Mesenchymal stem cell (in vitro differentiated cells and primary cell): ENCODE data around the gene PLEKHO2.

Source experiments
- DNase-seq: peaks from one replicate; pipeline ENCODE4 v3.0.0-alpha.2; 2013
- H2AFZ ChIP-seq: one replicate; pipeline ENCODE4 v1.6.1; 2013; ENCODE audit warnings: low read depth, mild to moderate bottlenecking, control low read depth, inconsistent platforms, low read length, moderate library complexity
- H2AK5ac ChIP-seq: 2 replicates; pipeline ENCODE4 v1.6.1; 2013; ENCODE audit warnings: low read length, moderate library complexity, mild to moderate bottlenecking, inconsistent platforms; ENCODE audit not compliant: severe bottlenecking
- H2BK120ac ChIP-seq: one replicate; pipeline ENCODE4 v1.6.1; 2013; ENCODE audit warnings: low read depth, mild to moderate bottlenecking, inconsistent platforms, low read length, moderate library complexity
- H2BK12ac ChIP-seq, 2 experiments: one replicate each; pipeline ENCODE4 v1.6.1; 2013; ENCODE audit warnings: inconsistent platforms in 2 of 2, low read length in 2 of 2, mild to moderate bottlenecking in 2 of 2, moderate library complexity in 2 of 2, control low read depth in 1 of 2
- H2BK15ac ChIP-seq: one replicate; pipeline ENCODE4 v1.6.1; 2013; ENCODE audit warnings: mild to moderate bottlenecking, low read depth, inconsistent platforms; ENCODE audit not compliant: poor library complexity, severe bottlenecking
- H2BK5ac ChIP-seq: 2 replicates; pipeline ENCODE4 v1.6.1; 2013; ENCODE audit warnings: low read depth, mild to moderate bottlenecking, low read length, control low read depth, inconsistent platforms; ENCODE audit not compliant: poor library complexity, severe bottlenecking
- H3K14ac ChIP-seq, 2 experiments: one replicate each; pipeline ENCODE4 v1.6.1; 2013; ENCODE audit warnings: inconsistent platforms in 2 of 2, low read length in 2 of 2, control low read depth in 1 of 2, mild to moderate bottlenecking in 1 of 2, moderate library complexity in 1 of 2
- H3K18ac ChIP-seq, 2 experiments: one replicate each; pipeline ENCODE4 v1.6.1; 2013; ENCODE audit warnings: inconsistent platforms in 2 of 2, low read length in 2 of 2, control low read depth in 1 of 2, low read depth in 1 of 2, mild to moderate bottlenecking in 1 of 2
- H3K23ac ChIP-seq, 2 experiments: one replicate each; pipeline ENCODE4 v1.6.1; 2013; ENCODE audit warnings: inconsistent platforms in 2 of 2, low read length in 2 of 2, mild to moderate bottlenecking in 2 of 2, moderate library complexity in 2 of 2, control low read depth in 1 of 2
- H3K27ac ChIP-seq: 2 replicates; pipeline ENCODE4 v1.5.1; 2013; ENCODE audit warnings: mild to moderate bottlenecking, moderate library complexity, low read length, control low read depth, inconsistent platforms; ENCODE audit not compliant: poor library complexity, severe bottlenecking
- H3K27me3 ChIP-seq, 2 experiments: 2 replicates each; pipeline versions ENCODE4 v1.6.1 to v1.7.0; 2013; ENCODE audit warnings: low read length in 2 of 2, mild to moderate bottlenecking in 2 of 2, moderate library complexity in 2 of 2, control low read depth in 1 of 2, inconsistent platforms in 1 of 2; ENCODE audit not compliant: control insufficient read depth in 1 of 2, insufficient read depth in 1 of 2
- H3K36me3 ChIP-seq, 2 experiments: 2 replicates each; pipeline versions ENCODE4 v1.6.1 to v1.7.0; 2013; ENCODE audit warnings: low read length in 2 of 2, control low read depth in 1 of 2, inconsistent platforms in 1 of 2, low read depth in 1 of 2, mild to moderate bottlenecking in 1 of 2; ENCODE audit not compliant: insufficient read depth in 2 of 2, control insufficient read depth in 1 of 2
- H3K4ac ChIP-seq, 2 experiments: one replicate each; pipeline ENCODE4 v1.6.1; 2013; ENCODE audit warnings: inconsistent platforms in 2 of 2, low read length in 2 of 2, mild to moderate bottlenecking in 2 of 2, moderate library complexity in 2 of 2, control low read depth in 1 of 2, low read depth in 1 of 2
- H3K4me1 ChIP-seq: 2 replicates; pipeline ENCODE4 v1.6.1; 2013; ENCODE audit warnings: low read depth, low read length, control low read depth; ENCODE audit not compliant: control insufficient read depth, insufficient read depth
- H3K4me2 ChIP-seq: 2 replicates; pipeline ENCODE4 v1.6.1; 2013; ENCODE audit warnings: low read length, mild to moderate bottlenecking, inconsistent platforms; ENCODE audit not compliant: poor library complexity, severe bottlenecking
- H3K4me3 ChIP-seq, 2 experiments: 2 replicates each; pipeline versions ENCODE4 v1.5.1 to v1.7.0; 2013; ENCODE audit warnings: low read length in 2 of 2, mild to moderate bottlenecking in 2 of 2, control low read depth in 1 of 2, low read depth in 1 of 2; ENCODE audit not compliant: insufficient read depth in 1 of 2
- H3K79me1 ChIP-seq: replicated peaks from 2 replicates; pipeline ENCODE4 v1.6.1; 2013; ENCODE audit warnings: mild to moderate bottlenecking, control low read depth, low read length, inconsistent platforms; ENCODE audit not compliant: poor library complexity, severe bottlenecking
- H3K9ac ChIP-seq: 2 replicates; pipeline ENCODE4 v1.7.0; 2013; ENCODE audit warnings: mild to moderate bottlenecking, low read length, moderate library complexity
- H3K9me3 ChIP-seq: 2 replicates; pipeline ENCODE4 v1.7.0; 2013; ENCODE audit warnings: mild to moderate bottlenecking, low read length; ENCODE audit not compliant: control insufficient read depth
- H4K8ac ChIP-seq: one replicate; pipeline ENCODE4 v1.6.1; 2013; ENCODE audit warnings: inconsistent platforms, mild to moderate bottlenecking, low read length, moderate library complexity
- H4K91ac ChIP-seq: one replicate; pipeline ENCODE4 v1.6.1; 2013; ENCODE audit warnings: mild to moderate bottlenecking, low read length, inconsistent platforms
- WGBS: methylation state at CpG from one replicate; pipeline ENCODE4 v1.1.7; 2013; ENCODE audit warnings: mixed read lengths; 5-methylcytosine and 5-hydroxymethylcytosine counted together

The PLEKHO2 gene

DNA sequence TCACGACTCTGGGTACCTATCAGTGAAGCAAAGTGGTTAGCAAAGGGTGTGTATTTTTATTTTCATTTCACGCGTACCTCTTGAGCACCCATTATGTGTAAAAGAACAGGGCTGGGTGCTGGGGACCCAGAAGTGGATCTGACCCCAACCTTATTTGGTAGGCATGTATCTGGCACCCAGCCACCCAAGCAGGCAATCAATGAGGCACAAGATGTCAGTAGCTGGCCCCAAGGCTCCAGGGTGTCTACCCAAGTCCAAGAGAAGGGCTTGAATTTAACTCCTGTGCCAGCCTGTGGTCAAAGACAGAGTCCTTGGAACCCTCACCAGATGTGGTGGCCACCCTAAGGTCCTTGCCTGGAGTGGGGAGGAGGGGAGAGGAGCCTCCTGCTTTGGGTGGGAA, 5.7 kb downstream of the PLEKHO2 start:
- Histone ChIP-seq H2BK15ac (no peak overlapping the region), H3K36me3 (peaks cover 7 to 41% of the 10 kb centered on the region in 2 experiments), H3K4ac (no peak overlapping the region), H2AFZ (no peak overlapping the region), H3K23ac (no peak overlapping the region), H2BK5ac (no peak overlapping the region), H3K79me1 (peaks cover 31% of the 10 kb centered on the region), H3K9me3 (no peaks in the 10 kb centered on the region), H3K4me1 (peaks cover 41% of the 10 kb centered on the region), H3K9ac (no peak overlapping the region), H2AK5ac (no peak overlapping the region), H3K4me2 (no peak overlapping the region), H4K8ac (no peak overlapping the region), H3K14ac (no peak overlapping the region), H2BK12ac (no peak overlapping the region), H3K18ac (no peak overlapping the region), H4K91ac (no peak overlapping the region), H2BK120ac (no peak overlapping the region), H3K27ac (no peak overlapping the region), H3K4me3 (no peak overlapping the region), H3K27me3 (no peaks in the 10 kb centered on the region)
- WGBS = 100% methylated on average over 2 of the region's 3 CpGs
- no peak for DNase-seq

DNA sequence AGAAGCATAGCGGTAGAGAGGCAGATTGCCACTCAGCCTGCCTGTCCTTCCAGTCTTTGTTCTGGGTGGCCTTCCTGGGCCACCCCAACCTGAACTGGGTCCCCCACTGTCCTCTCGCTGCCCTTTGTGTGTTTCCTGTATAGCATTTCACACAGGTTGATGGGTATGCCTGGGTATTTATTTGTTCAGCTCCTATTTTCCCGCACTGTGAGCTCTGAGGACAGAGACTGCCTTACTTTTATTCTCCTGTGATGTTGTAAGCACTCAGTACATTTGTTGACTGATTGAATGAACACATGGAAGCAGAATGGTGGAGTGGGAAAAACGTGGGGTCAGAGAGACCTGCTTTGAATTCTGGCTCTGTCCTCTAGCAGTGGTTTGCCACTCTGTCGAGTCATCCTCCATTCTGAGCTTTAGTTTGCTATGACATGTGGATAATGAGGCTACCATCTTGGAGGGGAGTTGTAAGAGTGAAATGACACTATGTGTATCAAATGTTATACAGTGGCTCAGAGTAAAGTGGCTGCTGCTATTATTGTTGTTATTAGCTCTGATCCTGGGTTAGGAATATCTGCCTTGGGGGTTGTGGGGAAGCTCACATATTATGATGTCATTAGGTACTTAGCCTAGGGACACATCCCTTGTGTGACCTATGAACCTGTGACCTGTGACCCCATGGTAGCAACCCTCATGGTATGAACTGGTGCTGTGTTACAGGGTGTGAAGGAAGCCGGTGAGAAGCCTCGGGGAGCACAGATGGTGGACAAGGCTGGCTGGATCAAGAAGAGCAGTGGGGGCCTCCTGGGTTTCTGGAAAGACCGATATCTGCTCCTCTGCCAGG, 6.4 kb downstream of the PLEKHO2 start:
- 92% methylated on average over 8 of the region's 8 CpGs for WGBS
- Histone ChIP-seq H2AK5ac (no peak overlapping the region), H2BK15ac (no peak overlapping the region)

DNA sequence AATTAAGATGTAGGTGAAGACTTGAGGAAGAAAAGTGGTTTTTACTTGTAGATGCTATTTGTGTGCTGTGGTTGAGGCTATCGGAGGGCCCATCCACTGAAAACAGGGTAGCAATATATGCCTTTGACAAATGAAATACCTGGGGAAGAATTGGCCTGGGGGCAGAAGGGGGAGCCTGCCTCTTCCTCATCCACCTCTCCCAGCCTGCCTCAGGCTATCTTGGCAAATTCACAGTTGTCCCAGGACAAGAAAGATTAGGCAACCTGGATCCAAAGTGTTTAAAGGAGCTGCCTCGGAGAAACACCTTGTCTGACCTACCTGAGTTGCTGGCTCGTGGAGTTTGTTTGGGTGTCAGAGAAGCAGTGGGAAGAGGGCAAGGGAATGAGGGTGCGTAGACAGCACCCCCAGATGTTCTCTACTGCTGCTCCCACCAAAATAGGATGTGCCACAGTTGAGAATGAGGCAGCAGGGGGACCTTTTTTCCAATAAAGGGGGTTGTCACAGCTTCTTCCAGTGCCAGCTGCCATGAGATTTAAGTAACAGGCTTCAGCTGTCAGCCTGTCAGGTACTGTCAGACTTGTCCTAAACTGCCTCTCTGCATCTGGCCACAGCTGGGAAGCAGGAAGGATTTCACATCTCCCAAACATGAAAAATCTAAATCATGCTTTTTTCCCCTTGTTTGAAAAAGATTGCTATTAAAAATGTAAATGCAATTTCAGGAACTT, 9.2 kb downstream of the PLEKHO2 start:
- H3K4me3 ChIP-seq = no peak overlapping the region
- no peak overlapping the region for H2BK15ac ChIP-seq
- H3K79me1 ChIP-seq = peaks cover 42% of the 10 kb centered on the region
- peak overlapping the region; percentile 62 for H3K9ac ChIP-seq
- no peak overlapping the region for H3K4me2 ChIP-seq
- H3K27ac ChIP-seq = peak overlapping the region; percentile 76
- peak overlapping the region in 1 of 2 experiments; percentile 63 for H3K18ac ChIP-seq
- H4K8ac ChIP-seq = no peak overlapping the region
- 82% methylated on average over 4 of the region's 4 CpGs for WGBS
- H2AFZ ChIP-seq = no peak overlapping the region
- H3K14ac ChIP-seq = peak overlapping the region in 1 of 2 experiments; percentile 51
- H3K9me3 ChIP-seq = no peaks in the 10 kb centered on the region
- no peak overlapping the region for H2BK5ac ChIP-seq
- H3K4me1 ChIP-seq = peaks cover 31% of the 10 kb centered on the region
- H2BK12ac ChIP-seq = peak overlapping the region in 1 of 2 experiments; percentile 21
- no peak overlapping the region for H3K23ac ChIP-seq
- no peak overlapping the region for H2BK120ac ChIP-seq
- no peaks in the 10 kb centered on the region for H3K27me3 ChIP-seq
- H4K91ac ChIP-seq = no peak overlapping the region
- DNase-seq = no peak
- H3K4ac ChIP-seq = peak overlapping the region in 1 of 2 experiments; percentile 77
- H3K36me3 ChIP-seq = peaks cover 31 to 67% of the 10 kb centered on the region in 2 experiments
- H2AK5ac ChIP-seq = peak overlapping the region; percentile 5

More for the DNA sequence above, 6.4 kb downstream of the PLEKHO2 start:
- Histone ChIP-seq H2BK120ac (no peak overlapping the region), H3K9me3 (no peaks in the 10 kb centered on the region), H2AFZ (no peak overlapping the region), H2BK5ac (no peak overlapping the region), H3K14ac (no peak overlapping the region), H3K27ac (no peak overlapping the region), H3K27me3 (no peaks in the 10 kb centered on the region), H3K4me3 (no peak overlapping the region), H3K18ac (no peak overlapping the region), H3K9ac (no peak overlapping the region), H2BK12ac (no peak overlapping the region), H4K91ac (no peak overlapping the region), H3K4me2 (no peak overlapping the region), H3K4me1 (peaks cover 35% of the 10 kb centered on the region), H3K23ac (no peak overlapping the region), H4K8ac (no peak overlapping the region), H3K4ac (no peak overlapping the region), H3K36me3 (peaks cover 7 to 41% of the 10 kb centered on the region in 2 experiments), H3K79me1 (peaks cover 31% of the 10 kb centered on the region)
- no peak for DNase-seq

DNA sequence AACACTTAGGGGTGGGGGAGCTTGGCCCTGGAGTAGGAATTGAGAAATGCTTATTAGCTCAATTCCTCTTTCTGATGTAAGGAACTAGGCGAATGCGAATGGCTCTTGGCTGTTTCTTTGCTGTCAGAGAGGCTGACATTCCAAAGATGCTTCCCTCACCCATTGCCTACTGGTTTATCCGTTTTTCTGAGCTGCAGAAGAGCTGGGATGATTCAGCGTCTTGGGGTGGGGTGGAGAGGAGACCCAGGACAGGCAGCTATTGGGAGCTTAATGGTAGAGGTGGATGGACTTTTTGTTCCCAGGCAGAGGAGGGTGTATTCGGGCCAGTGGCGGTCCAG, 9.8 kb downstream of the PLEKHO2 start:
- Histone ChIP-seq H4K8ac (no peak overlapping the region), H2AK5ac (no peak overlapping the region), H3K23ac (no peak overlapping the region), H4K91ac (no peak overlapping the region), H2BK120ac (no peak overlapping the region), H3K27ac (peak overlapping the region; percentile 76), H3K27me3 (no peaks in the 10 kb centered on the region), H3K36me3 (peaks cover 37 to 71% of the 10 kb centered on the region in 2 experiments), H3K9ac (peak overlapping the region; percentile 62), H3K4ac (peak overlapping the region in 1 of 2 experiments; percentile 61), H3K4me2 (peak overlapping the region; percentile 5), H2BK15ac (no peak overlapping the region), H3K9me3 (no peaks in the 10 kb centered on the region), H2AFZ (no peak overlapping the region), H3K14ac (no peak overlapping the region), H3K4me3 (peak overlapping the region in 1 of 2 experiments; percentile 4), H2BK5ac (peak overlapping the region; percentile 22), H2BK12ac (peak overlapping the region in 1 of 2 experiments; percentile 34), H3K79me1 (peaks cover 41% of the 10 kb centered on the region), H3K18ac (peak overlapping the region; percentile 50), H3K4me1 (peaks cover 35% of the 10 kb centered on the region)
- 21% methylated on average over 6 of the region's 6 CpGs for WGBS
- peak; percentile 91 for DNase-seq
